ENCODE results near the gene GCSAM.

Gene GCSAM

DNA sequence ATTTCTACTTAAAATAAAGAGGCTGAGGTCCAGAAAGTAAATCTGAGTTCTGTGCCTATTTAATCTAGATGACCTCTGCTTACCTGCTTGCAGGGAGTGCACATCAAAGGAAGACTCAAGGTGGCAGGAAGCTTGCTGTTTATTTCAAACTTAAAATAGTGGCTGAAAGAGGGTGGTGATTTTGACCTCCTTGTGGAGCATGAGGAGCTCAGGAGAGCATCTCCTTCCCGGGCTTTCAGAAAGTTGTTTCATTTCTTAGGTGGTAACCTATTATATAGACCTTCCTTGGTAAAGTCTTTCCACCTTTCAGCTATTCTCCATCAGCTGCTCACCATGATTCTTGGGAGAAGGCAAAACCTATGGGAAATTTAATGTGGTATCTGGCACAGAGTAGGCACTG lies 494 bp downstream of the GCSAM start:
- H3K4me1 Mint-ChIP-seq: peaks cover 52% of the 10 kb centered on the region
- no peak overlapping the region for H3K27ac Mint-ChIP-seq
- no peaks in the 10 kb centered on the region for H3K27me3 Mint-ChIP-seq (ENCODE audit: low read depth)
- no peaks in the 10 kb centered on the region for H3K36me3 Mint-ChIP-seq (ENCODE audit: low read depth)
- H3K9me3 Mint-ChIP-seq: no peaks in the 10 kb centered on the region
- no peak for TF ChIP-seq CTCF (IDR thresholded peaks at IDR 0.05; ENCODE audit: unreplicated experiment in 3 of 3)
- no peak overlapping the region for H3K4me3 Mint-ChIP-seq

DNA sequence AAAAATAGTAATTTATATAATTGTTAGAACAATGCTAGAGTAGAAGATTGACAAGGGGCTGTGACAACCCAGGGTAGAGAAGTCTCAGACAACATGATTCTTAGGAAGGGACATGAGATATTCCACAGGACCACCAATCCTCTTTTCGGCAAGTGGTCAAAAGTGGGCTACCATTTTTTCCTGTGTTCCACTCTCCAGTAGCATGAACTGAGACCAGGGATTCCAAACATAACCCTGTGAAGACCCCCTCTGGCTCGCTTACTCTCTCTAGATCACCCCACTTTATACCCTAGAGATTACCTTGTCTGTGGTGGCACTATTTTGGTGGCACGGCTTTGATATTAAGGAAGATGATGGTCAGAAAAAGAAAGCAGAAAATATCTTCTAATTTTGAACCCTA lies 960 bp downstream of the GCSAM start:
- Mint-ChIP-seq H3K27ac (no peak overlapping the region), H3K9me3 (no peaks in the 10 kb centered on the region), H3K4me3 (no peak overlapping the region), H3K4me1 (peaks cover 51% of the 10 kb centered on the region), H3K27me3 (ENCODE audit: low read depth) (no peaks in the 10 kb centered on the region), H3K36me3 (ENCODE audit: low read depth) (no peaks in the 10 kb centered on the region)
- TF ChIP-seq CTCF (IDR thresholded peaks at IDR 0.05; ENCODE audit: unreplicated experiment in 3 of 3): no peak

DNA sequence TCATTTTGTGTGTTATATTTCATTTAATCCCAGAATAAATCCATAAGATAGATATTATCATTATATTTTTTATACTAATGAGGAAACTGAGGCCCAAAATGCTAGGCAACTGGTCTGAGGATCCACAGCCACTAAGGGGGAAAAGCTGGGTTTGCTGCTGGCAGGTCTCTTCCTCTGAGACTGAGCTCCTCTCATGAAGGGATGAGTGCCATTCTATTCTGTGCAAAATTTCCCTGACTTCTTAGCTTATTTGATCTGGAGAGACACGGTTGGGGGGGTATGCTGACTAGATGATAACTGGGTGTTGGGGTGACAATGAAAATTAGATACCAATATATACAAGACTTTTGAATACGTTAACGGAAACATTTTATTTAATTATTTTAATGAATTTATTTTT lies 1.9 kb downstream of the GCSAM start:
- no peaks in the 10 kb centered on the region for H3K36me3 Mint-ChIP-seq (ENCODE audit: low read depth)
- peaks cover 51% of the 10 kb centered on the region for H3K4me1 Mint-ChIP-seq
- H3K4me3 Mint-ChIP-seq: no peak overlapping the region
- no peaks in the 10 kb centered on the region for H3K9me3 Mint-ChIP-seq
- no peak for TF ChIP-seq CTCF (IDR thresholded peaks at IDR 0.05; ENCODE audit: unreplicated experiment in 3 of 3)
- H3K27ac Mint-ChIP-seq: no peak overlapping the region
- no peaks in the 10 kb centered on the region for H3K27me3 Mint-ChIP-seq (ENCODE audit: low read depth)

- no peaks in the 10 kb centered on the region for H3K9me3 Mint-ChIP-seq
- TF ChIP-seq CTCF (IDR thresholded peaks at IDR 0.05; ENCODE audit: unreplicated experiment in 3 of 3): no peak
- H3K4me1 Mint-ChIP-seq: peaks cover 51% of the 10 kb centered on the region
- no peaks in the 10 kb centered on the region for H3K27me3 Mint-ChIP-seq (ENCODE audit: low read depth)
- no peaks in the 10 kb centered on the region for H3K36me3 Mint-ChIP-seq (ENCODE audit: low read depth)
- no peak overlapping the region for H3K4me3 Mint-ChIP-seq
- no peak overlapping the region for H3K27ac Mint-ChIP-seq
Measured at GRCh38 chr3:112130638-112130993, 2.4 kb downstream of the GCSAM start.

DNA sequence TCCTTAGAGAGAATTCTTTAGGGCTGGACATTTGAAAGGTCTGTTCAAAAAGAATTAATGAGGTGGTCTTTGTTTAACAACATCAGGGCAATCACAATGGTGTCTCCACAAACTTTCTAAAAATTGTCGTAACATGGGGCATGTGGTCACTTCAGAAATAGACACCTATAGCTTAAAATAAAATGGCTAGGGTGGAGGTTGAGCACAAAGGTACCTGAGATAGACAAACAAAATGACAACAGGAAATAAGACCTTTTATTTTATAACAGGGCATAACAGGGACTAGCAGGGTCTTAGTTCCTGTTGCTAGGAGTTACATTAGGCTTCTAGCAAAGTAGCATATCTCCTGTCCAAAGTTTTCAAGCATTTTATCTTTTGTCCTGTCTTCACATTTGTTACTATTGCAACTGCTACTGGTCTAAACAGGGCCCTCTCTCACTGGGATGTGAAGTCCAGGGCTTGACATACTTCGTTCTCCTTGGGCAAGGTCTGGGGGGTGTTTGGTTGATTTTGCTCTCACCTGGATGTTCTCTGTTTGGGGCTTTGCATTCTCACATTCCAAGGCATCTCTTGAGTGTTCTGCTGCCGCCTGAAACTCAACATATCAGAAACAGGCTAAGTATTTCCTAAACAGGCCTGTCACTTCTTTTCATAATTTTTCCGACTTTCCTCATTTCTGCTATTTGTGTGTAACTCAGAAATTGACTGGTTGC lies 3.0 kb downstream of the GCSAM start:
- no peaks in the 10 kb centered on the region for H3K27me3 Mint-ChIP-seq (ENCODE audit: low read depth)
- no peak overlapping the region for H3K4me3 Mint-ChIP-seq

More for the DNA sequence above, 3.0 kb downstream of the GCSAM start:
- TF ChIP-seq CTCF (IDR thresholded peaks at IDR 0.05; ENCODE audit: unreplicated experiment in 3 of 3): no peak
- H3K4me1 Mint-ChIP-seq: peaks cover 51% of the 10 kb centered on the region
- no peaks in the 10 kb centered on the region for H3K36me3 Mint-ChIP-seq (ENCODE audit: low read depth)
- H3K27ac Mint-ChIP-seq: no peak overlapping the region
- H3K9me3 Mint-ChIP-seq: no peaks in the 10 kb centered on the region
